ENCODE data around the gene PTPN4. TPM values are rescaled to one million over a fixed set of nuclear protein-coding genes. Genes with fewer than 3 reads are reported as not detected.

Gene PTPN4
- total RNA-seq, 1 experiment from 2014 or later = 80.5 TPM

GRCh38 chr2:119721462-119721861 lies 38.3 kb upstream of the PTPN4 start:
- Mint-ChIP-seq H3K27me3 (ENCODE audit: low read depth) (peaks cover 3% of the 10 kb centered on the region), H3K9me3 (peaks cover 0 to 3% of the 10 kb centered on the region in 2 experiments; a peak in 2 of 5 replicates), H3K4me1 (peaks cover 7 to 14% of the 10 kb centered on the region in 2 experiments), H3K27ac (no peak overlapping the region), H3K36me3 (ENCODE audit: insufficient read depth in 1 of 3, low read depth in 3 of 3) (peaks cover 0 to 4% (median 0%) of the 10 kb centered on the region in 3 experiments; a peak in 2 of 7 replicates), H3K4me3 (no peak overlapping the region)
- no peak overlapping the region for H3K27ac ChIP-seq (ENCODE audit: insufficient read length, low read depth, low read length)
- H3K56ac ChIP-seq (ENCODE audit: insufficient read length, low read depth, low read length) = no peak overlapping the region
- H3K9me3 ChIP-seq (ENCODE audit: control insufficient read depth, low read depth, low read length) = no peaks in the 10 kb centered on the region
- H2BK15ac ChIP-seq (ENCODE audit: low read depth, low read length) = no peak overlapping the region
- H4K5ac ChIP-seq (ENCODE audit: insufficient read length, low read depth, low read length) = no peak overlapping the region
- no peaks in the 10 kb centered on the region; the same call in 1 of the 2 replicates for H3K27me3 ChIP-seq (ENCODE audit: insufficient read depth, low read length)
- H2AFZ ChIP-seq (ENCODE audit: low read length) = no peak overlapping the region
- no peak overlapping the region for H3T11ph ChIP-seq (ENCODE audit: low read length)
- H2BK20ac ChIP-seq (ENCODE audit: low read depth, low read length, poor library complexity, severe bottlenecking) = no peak overlapping the region
- H3K23ac ChIP-seq (ENCODE audit: insufficient read length, low read depth, low read length) = no peak overlapping the region
- H3K4ac ChIP-seq (ENCODE audit: low read depth, low read length) = no peak overlapping the region
- no peak overlapping the region for H2AK5ac ChIP-seq (ENCODE audit: insufficient read length, low read length)
- H2BK120ac ChIP-seq (ENCODE audit: low read depth, low read length, poor library complexity, severe bottlenecking) = no peak overlapping the region
- H2BK5ac ChIP-seq (ENCODE audit: insufficient read length, low read length) = no peak overlapping the region
- H3K4me2 ChIP-seq (ENCODE audit: insufficient read depth, insufficient read length, low read length) = no peak overlapping the region
- H3K23me2 ChIP-seq (ENCODE audit: insufficient read length, low read depth, low read length, poor library complexity, severe bottlenecking) = no peaks in the 10 kb centered on the region
- DNase-seq = no peak
- no peak overlapping the region for H3K18ac ChIP-seq (ENCODE audit: insufficient read length, low read depth, low read length)
- no peaks in the 10 kb centered on the region for H3K79me1 ChIP-seq (ENCODE audit: insufficient read depth, low read depth, low read length, poor library complexity, severe bottlenecking)
- peak; percentile 54; the same call in 2 of the 3 replicates for TF ChIP-seq CTCF (conservative IDR thresholded peaks at IDR 0.05)
- H4K91ac ChIP-seq (ENCODE audit: insufficient read length, low read depth, low read length) = no peak overlapping the region
- H3K14ac ChIP-seq (ENCODE audit: insufficient read depth, low read length) = no peak overlapping the region
- WGBS (ENCODE audit: extremely low coverage, insufficient read length, low lambda C conversion rate) = no CpG with 5 or more reads among the region's 5 CpGs
- H2BK12ac ChIP-seq (ENCODE audit: insufficient read length, low read depth, low read length) = no peak overlapping the region
- no peaks in the 10 kb centered on the region for H3K4me1 ChIP-seq (ENCODE audit: insufficient read depth, low read length)
- H4K20me1 ChIP-seq (ENCODE audit: control insufficient read depth, insufficient read depth, insufficient read length) = no peaks in the 10 kb centered on the region
- H4K8ac ChIP-seq (replicated peaks; ENCODE audit: insufficient read length, low read depth, low read length) = no peak overlapping the region
- H3K79me2 ChIP-seq (ENCODE audit: insufficient read depth, low read length) = no peaks in the 10 kb centered on the region
- no peak overlapping the region for H3K9ac ChIP-seq (ENCODE audit: extremely low read depth, insufficient read length, low read length)
